ENCODE measurements around the gene UGT1A7.

Gene UGT1A7

GRCh38 chr2:233818639-233819621 lies 137.2 kb downstream of the UGT1A7 start:
- DNase-seq (ENCODE audit: insufficient read length, low spot score): no peak
- FAIRE-seq: no peak
- TF ChIP-seq CTCF (IDR thresholded peaks at IDR 0.05; ENCODE audit: insufficient read depth, missing control alignments): no peak

GRCh38 chr2:233819884-233820773 lies 138.4 kb downstream of the UGT1A7 start:
- FAIRE-seq: no peak

GRCh38 chr2:233820774-233821105 lies 139.0 kb downstream of the UGT1A7 start:
- DNase-seq (ENCODE audit: insufficient read length, low spot score) (no peak), FAIRE-seq (no peak)
- no peak for TF ChIP-seq CTCF (IDR thresholded peaks at IDR 0.05; ENCODE audit: insufficient read depth, missing control alignments)

More at GRCh38 chr2:233819884-233820773, 138.4 kb downstream of the UGT1A7 start:
- no peak for TF ChIP-seq CTCF (IDR thresholded peaks at IDR 0.05; ENCODE audit: insufficient read depth, missing control alignments)
- no peak for DNase-seq (ENCODE audit: insufficient read length, low spot score)

- DNase-seq (ENCODE audit: insufficient read length, low spot score) (no peak), FAIRE-seq (no peak)
- TF ChIP-seq CTCF (IDR thresholded peaks at IDR 0.05; ENCODE audit: insufficient read depth, missing control alignments): no peak
Measured at GRCh38 chr2:233821196-233821595, 139.5 kb downstream of the UGT1A7 start.

GRCh38 chr2:233821709-233822100 lies 140.0 kb downstream of the UGT1A7 start:
- DNase-seq (ENCODE audit: insufficient read length, low spot score) (no peak), FAIRE-seq (no peak)
- no peak for TF ChIP-seq CTCF (IDR thresholded peaks at IDR 0.05; ENCODE audit: insufficient read depth, missing control alignments)

GRCh38 chr2:233822101-233822771 lies 140.5 kb downstream of the UGT1A7 start:
- no peak for TF ChIP-seq CTCF (IDR thresholded peaks at IDR 0.05; ENCODE audit: insufficient read depth, missing control alignments)
- no peak for FAIRE-seq
- DNase-seq (ENCODE audit: insufficient read length, low spot score): no peak

All from D721Med (cell line).